ENCODE results near the gene OLFML2A.

Gene OLFML2A

DNA sequence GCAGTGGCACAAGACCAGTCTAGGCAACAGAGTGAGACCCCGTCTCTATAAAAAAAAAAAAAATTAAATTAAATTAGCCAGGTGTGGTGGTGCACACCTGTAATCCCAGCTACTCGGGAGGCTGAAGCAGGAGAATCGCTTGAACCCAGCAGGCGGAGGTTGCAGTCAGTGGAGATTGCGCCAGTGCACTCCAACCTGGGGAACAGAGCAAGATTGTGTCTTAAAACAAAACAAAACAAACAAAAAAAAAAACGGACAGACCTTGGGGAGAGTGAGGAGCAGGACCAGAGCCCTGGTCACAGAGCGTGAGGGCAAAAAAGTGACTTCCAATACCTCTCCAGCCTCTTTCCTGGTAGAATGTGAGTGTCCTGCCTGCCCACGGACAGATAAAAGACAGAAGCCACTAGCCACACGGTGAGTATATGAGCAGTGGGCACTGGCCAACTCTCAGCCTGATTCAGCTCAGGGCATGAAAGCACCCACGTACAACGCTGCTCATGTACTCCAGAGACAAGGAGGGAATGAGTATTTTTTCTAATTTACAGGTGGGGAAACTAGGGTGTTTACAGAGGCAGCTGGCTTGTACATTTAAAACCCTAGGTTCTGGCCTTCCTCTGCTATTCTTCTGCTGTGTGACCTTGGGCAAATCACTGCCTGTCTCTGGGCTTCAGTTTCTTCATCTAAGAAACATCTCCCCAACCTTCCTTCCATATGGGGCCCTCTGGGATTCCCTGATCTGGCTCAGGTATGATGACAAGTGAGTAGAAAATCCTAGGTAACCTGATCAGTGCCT lies 1.8 kb downstream of the OLFML2A start:
- DNase-seq (ENCODE audit: low read depth) = no peak

DNA sequence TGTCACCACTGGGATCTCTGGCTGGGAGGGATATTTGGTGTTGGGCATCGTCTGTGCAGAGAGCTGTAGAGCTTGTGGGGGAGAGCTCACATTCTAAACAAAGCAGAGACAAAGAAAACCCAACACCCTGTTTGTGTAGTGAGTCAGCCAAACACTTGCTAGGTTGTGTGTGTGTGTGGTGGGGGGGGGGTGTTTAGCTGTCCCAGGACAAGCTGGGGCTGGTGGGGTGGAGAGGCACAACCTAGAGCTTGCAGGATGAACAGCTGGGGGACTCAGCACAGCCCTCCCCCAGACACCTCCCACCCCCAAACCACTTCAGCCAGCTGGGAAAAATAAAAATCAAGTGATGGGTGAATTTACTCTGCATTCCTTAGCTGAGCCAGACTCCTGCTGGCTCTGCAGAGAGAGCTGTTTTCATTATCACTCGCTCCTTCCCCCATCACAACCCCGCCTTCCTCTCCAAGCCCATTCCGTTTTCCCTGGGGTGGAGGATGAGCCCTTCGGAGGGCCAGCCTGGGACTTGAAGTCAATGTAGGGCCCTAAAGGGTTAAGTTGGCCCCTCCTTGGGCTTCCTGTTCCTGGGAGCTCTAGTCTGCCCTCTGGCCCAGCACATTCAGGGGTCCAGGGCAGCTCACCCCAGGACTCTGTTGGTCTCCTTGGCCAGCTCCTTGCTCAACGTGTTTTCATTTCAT lies 2.6 kb downstream of the OLFML2A start:
- peak; percentile 58 for DNase-seq (ENCODE audit: low read depth)

DNA sequence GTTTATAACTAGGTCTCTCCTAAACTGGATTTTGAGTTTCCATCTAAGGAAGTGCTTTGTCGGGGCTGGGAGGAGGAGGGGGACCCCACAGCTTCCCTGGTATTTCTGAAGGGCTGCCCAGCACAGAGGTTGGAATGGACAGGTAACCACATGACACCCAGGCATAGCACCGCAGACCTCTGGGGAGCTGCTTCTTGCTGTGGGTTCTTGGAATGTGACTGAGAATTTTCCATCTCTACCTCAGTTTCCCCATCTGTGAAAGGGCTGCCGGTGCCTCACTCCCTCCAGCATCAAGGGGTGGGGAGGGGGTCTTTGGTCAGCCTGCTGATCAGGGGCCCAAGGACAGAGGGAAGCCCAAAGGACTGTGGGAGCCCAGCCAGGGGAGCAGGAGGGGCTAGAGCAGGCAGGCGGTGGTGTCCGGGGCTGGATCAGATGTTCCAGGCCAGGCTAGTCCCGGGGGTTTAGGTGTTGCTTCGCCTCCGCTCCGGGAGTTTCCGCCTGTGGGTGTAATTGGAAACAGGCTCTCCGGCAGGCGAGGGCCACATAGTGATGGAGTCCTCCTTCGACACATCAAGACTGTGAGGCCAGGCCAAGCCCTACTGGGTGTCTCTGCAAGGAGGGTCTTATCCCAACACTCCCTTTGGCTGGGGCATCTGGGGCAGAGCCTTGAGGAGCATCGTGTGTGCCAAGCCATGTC lies 3.3 kb downstream of the OLFML2A start:
- DNase-seq (ENCODE audit: low read depth) = no peak

DNA sequence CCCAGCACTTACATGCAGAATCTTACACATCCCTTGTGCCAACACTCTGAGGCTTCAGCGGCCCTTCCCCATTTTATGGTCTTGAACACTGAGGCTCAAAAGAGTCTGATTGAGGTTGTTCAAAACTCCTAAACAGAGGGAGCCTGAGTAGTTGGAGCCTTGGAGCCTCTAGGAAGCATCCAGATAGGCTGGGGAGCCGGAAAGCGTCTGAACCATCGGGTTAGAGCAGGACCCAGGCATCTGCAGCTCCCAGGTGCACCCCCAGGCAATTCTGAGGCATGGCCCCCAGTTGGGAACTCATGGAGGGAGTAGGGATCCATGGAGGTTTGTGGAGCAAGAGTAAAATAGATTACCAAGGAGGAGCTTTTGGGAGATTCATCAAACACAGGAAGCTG lies 3.8 kb downstream of the OLFML2A start:
- no peak for DNase-seq (ENCODE audit: low read depth)

DNA sequence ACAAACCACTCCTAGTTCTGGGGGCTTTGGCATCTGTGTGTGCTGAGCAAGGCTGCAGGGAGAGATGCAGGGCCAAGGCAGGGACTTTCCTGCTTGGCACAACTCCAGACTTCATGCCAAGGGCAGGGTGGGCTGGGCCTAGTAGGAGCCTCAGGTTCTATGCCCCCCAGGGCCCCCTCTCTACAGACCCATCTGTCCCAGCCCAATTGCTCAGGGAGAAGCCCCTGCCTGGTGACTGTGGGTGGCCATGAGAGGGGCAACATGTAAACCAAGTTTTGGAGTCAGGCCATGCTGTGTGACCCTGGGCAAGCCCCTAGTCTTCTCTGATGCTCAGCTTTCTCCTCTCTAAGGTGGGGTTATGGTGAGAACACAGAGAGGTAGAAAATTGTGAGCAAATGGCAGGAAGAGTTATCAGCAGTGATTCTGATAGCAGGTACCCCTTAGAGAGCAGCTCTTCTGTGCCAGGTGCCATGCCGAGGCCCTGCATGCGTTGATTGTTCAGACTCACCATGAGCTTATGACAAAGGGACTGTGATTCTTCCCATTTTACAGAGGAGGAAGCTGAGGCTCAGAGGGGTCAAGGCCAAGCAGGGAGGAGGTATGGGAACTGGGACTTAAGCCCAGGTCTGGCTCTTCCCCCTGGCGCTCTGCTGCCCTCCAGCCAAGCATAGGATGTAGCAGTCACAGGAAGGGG lies 5.2 kb downstream of the OLFML2A start:
- DNase-seq (ENCODE audit: low read depth) = no peak

- DNase-seq (ENCODE audit: low read depth) = no peak
Observed at GRCh38 chr9:124782661-124783574, 6.0 kb downstream of the OLFML2A start.

- DNase-seq (ENCODE audit: low read depth) = no peak
Observed at GRCh38 chr9:124783830-124784229, 6.9 kb downstream of the OLFML2A start.

- no peak for DNase-seq (ENCODE audit: low read depth)
Observed at GRCh38 chr9:124784509-124784908, 7.6 kb downstream of the OLFML2A start.

DNA sequence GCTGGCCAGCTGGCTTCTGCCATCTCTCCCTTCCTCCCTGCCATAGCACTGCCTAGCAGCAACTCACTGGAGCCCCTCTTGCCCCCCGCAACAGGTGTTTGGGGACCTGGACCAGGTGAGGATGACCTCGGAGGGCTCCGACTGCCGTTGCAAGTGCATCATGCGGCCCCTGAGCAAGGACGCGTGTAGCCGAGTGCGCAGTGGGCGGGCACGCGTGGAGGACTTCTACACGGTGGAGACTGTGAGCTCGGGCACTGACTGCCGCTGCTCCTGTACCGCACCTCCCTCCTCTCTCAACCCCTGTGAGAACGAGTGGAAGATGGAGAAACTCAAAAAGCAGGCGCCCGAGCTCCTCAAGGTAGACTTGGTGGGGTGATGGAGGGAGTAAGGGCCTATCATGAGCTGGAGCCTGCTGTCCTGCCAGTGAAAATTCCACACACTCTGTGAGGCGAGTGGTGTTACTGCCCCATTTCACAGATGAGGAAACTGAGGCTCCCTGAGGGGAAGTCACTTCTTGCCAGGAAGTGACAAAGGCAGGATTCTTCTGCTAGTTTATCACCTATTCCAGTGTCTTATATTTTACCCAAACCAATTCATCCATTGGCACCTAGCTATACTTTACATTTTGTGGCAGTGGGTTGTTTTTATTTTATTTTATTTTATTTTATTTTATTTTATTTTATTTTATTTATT lies 10.1 kb downstream of the OLFML2A start:
- no peak for DNase-seq (ENCODE audit: low read depth)

GRCh38 chr9:124788542-124789217 lies 11.7 kb downstream of the OLFML2A start:
- DNase-seq (ENCODE audit: low read depth) = no peak

- DNase-seq (ENCODE audit: low read depth) = no peak
Observed at GRCh38 chr9:124789531-124789930, 12.6 kb downstream of the OLFML2A start.

DNA sequence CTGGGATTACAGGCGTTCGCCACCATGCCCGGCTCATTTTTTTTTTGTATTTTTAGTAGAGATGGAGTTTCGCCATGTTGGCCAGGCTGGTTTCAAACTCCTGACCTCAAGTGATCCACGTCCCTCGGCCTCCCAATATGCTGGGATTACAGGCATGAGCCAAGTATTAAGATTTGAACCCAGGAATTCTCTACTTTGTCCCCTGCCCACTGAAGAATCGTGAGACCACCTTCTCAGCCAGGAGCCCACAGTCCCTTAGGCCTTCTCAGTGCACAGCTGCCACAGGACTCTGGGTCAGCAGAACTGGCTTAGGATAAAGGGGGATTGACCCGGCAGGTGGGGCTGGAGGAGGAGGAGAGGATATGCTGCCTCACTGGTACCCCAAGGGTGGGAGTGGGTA lies 13.4 kb downstream of the OLFML2A start:
- no peak for DNase-seq (ENCODE audit: low read depth)

- DNase-seq (ENCODE audit: low read depth) = no peak
Observed at GRCh38 chr9:124790801-124791505, 14.0 kb downstream of the OLFML2A start.

GRCh38 chr9:124792257-124793014 lies 15.5 kb downstream of the OLFML2A start:
- no peak for DNase-seq (ENCODE audit: low read depth)

DNA sequence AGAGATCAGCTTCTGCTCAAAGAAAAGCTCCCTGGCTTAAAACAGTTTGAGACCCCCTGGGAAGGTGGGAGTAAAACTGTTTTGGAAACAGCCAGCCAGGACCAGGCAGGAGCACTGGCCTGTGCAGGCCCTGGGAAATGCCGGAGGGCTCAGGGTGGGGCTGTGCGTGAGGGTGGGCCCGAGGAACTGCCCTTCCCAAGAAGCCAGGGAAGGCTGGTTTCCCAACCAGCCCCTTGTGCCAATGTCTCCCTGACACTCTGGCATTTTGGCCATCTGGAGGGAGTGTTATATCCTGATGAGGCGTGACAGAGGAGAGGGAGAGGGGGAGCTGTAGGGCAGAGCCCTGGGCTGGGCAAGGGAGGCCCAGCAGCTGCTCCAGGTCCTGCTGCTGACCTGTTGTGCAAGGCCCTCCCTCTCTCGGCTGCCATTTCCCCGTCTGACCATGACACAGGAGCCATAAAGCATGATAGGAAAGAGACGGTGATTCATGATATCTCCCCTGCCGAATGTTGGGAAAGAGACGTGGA lies 16.1 kb downstream of the OLFML2A start:
- no peak for DNase-seq (ENCODE audit: low read depth)

GRCh38 chr9:124794902-124795491 lies 18.1 kb downstream of the OLFML2A start:
- no peak for DNase-seq (ENCODE audit: low read depth)

GRCh38 chr9:124795881-124796431 lies 19.0 kb downstream of the OLFML2A start:
- no peak for DNase-seq (ENCODE audit: low read depth)
